DOHH2 (cell line): ENCODE data around the gene INHBB.

Experiments used
- EZH2phosphoT487 ChIP-seq: fragments of 200-600 bp; sonication (generic); IDR thresholded peaks from 2 replicates; pipeline ENCODE4 v1.6.1; 2017; ENCODE audit warnings: borderline replicate concordance, mild to moderate bottlenecking, antibody characterized with exemption, low read length, moderate library complexity, mixed read lengths
- TF ChIP-seq, protein P1 (sequence below): fragments of 200-600 bp; sonication (generic); IDR thresholded peaks from one replicate; pipeline ENCODE4 v1.5.1; 2014; ENCODE audit warnings: antibody characterized with exemption, mild to moderate bottlenecking, low read depth, low read length; ENCODE audit not compliant: poor library complexity, severe bottlenecking

DNA sequence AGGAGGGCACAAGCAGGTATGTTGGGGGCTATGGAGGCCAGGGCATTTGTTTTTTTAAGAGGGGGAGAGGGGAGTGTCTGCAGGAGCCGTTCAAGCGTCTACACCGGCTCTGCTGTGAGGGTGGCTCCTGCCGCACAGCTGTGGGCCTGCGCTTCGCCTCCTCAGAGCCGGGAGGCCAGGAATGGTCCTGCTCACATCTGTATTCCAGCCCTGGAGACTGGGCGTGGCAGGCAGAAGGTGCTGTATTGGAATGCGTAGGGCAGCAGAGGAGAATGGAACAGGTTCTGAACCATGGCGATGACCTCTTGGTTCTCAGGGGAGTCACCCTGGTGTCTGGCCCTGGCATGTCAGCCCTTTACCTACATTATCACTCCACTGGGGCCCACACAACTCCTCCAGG, 26.8 kb upstream of the INHBB start:
- TF ChIP-seq, protein P1, sequence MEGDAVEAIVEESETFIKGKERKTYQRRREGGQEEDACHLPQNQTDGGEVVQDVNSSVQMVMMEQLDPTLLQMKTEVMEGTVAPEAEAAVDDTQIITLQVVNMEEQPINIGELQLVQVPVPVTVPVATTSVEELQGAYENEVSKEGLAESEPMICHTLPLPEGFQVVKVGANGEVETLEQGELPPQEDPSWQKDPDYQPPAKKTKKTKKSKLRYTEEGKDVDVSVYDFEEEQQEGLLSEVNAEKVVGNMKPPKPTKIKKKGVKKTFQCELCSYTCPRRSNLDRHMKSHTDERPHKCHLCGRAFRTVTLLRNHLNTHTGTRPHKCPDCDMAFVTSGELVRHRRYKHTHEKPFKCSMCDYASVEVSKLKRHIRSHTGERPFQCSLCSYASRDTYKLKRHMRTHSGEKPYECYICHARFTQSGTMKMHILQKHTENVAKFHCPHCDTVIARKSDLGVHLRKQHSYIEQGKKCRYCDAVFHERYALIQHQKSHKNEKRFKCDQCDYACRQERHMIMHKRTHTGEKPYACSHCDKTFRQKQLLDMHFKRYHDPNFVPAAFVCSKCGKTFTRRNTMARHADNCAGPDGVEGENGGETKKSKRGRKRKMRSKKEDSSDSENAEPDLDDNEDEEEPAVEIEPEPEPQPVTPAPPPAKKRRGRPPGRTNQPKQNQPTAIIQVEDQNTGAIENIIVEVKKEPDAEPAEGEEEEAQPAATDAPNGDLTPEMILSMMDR: no peak
- no peak for TF ChIP-seq EZH2phosphoT487
